ENCODE results near the gene YIPF2.
"Not testable (repeated sequence)": the region's sequence is repeated elsewhere in the genome, so short reads cannot be mapped to it uniquely, and the experiment has no call there.

The YIPF2 gene

DNA sequence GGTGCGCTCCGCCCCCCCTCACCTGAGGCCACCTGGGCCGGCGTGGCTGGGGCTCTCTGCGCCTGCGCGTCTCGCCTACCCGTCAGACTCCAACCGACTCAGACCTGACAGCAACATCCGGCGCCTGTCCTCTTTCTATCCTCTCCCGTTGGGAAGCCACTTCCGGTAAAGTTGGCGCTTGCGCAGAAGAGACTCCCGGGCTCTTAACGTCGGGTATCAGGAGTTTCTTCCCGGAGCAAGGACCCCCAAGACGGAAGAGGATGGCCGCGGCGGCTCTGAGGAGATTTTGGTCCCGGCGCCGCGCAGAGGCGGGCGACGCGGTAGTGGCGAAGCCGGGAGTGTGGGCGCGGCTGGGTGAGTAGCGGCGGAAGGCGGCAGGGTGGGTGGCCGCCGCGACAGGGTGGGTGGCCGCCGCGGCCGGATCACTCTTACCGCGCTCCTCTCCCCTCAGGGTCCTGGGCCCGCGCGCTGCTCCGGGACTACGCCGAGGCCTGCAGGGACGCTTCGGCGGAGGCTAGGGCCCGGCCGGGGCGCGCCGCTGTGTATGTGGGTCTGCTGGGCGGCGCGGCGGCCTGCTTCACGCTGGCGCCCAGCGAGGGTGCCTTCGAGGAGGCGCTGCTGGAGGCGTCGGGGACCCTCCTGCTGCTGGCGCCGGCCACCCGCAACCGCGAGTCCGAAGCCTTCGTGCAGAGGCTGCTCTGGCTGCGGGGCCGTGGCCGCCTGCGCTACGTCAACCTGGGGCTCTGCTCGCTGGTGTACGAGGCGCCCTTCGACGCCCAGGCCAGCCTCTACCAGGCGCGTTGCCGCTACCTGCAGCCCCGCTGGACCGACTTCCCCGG, at the start of gene YIPF2, which contains the start of gene TIMM29:
Gene YIPF2, minus strand, starts transcription at position 77 of the 839 bp plus-strand sequence. CDS start 229 bp downstream, outside the sequence.
Gene TIMM29, plus strand, starts transcription at position 249 of the 839 bp plus-strand sequence. Its CDS starts 12 bp downstream, at position 261.
- DNase-seq (ENCODE audit: low read depth in 2 of 2): peak; percentile 84 to 89

DNA sequence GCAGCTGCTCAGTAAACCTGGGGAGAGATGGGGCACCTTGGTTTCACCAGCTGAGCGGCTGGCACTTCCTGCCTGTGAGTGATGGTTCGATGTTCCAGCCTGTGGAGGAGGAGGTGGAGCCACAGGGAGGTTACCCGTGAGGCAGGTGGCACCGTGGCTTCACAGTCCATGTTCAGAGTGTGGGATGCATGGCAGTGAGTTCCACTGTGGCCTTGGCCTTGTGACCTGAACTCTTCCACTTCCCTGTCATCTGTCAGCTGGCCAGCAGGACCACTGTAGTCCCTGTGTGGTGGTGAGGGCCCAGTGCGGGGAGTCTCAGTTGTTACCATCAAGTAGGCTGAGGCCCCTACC, 49.3 kb upstream of the YIPF2 start:
- DNase-seq (ENCODE audit: low read depth in 2 of 2): no peak

DNA sequence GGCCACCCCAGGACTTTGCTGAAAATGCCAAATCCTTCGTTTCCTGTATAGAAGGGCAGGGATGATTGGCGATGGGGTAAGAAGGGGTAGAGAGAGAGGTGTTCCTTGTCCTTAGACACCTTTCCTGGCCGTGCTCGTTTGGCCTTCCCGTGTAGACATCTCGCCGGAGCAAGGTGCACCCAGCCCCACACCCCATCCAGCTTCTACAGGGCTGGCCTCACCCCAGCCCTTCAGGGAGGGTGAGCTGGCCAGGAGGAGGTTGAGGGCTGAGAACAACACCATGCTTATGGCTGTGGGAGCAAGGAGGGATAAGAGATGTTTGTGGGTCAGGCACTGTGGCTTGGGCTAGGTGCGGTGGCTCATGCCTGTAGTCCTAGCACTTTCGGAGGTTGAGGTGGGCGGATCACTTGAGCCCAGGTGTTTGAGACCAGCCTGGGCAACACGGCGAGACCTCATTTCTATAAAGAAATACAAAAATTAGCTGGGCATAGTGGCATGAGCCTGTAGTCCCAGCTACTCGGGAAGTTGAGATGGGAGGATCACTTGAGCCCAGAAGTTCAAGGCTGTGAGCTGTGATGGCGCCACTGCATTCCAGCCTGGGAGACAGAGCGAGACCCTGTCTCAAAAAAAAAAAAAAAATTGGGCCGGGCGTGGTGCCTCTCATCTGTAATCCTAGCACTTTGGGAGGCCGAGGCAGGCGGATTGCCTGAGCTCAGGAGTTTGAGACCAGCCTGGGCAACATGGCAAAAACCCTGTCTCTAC, 47.9 kb upstream of the YIPF2 start:
- no peak for DNase-seq (ENCODE audit: low read depth in 2 of 2)

DNA sequence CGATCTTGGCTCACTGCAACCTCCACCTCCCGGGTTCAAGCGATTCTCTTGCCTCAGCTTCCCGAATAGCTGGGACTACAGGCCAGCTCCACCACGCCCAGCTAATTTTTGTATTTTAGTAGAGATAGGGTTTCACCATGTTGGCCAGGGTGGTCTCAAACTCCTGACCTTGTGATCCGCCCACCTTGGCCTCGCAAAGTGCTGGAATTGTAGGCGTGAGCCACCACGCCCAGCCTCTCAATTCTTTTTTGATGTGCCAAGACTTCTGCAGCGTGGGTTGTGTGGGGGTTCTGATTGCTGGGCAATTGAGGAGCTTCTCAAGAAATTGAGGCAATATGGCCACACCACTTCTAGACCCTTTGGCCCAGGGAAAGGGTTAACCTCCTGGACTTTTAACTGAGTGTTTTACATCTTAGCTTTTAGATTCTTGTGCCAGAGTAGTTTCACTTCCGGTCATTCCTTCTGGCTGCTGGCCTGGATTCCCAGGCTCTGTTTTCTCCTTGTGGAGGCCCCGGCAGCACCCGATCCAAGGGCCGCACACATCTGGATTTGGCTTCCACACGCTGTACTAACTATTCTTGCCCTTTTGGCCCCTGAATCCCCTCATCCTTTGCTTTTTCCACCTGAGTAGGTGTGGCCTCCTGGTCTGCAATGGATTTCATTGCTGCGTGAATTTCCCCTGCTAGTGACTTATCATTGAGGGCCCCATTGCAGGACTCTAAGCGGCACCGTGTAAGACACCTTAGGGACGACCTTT, 47.1 kb upstream of the YIPF2 start:
- no peak for DNase-seq (ENCODE audit: low read depth in 2 of 2)

DNA sequence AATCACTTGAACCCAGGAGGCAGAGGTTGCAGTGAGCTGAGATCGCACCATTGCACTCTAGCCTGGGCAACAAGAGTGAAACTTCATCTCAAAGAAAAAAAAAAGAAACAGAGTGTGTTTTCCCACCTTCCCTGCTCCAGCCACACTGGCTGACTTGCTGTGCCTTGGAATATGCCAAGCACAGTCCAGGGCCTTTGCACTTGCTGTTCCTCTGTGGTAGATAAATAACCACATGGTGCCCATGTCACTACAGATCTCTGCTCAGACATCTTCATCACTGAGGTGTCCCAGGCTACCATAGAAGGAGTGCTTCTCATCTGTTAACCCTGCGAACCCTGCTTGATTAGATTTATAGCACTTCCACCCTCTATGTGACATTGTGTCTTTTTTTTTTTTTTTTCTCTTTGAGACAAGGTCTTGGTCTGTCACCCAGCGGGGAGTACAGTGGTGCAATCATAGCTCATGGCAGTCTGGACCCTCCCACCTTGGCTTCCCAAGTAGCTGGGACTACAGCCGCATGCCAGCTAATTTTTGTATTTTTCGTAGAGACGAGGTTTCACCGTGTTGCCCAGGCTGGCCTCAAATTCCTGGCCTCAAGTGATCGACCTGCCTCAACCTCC, 42.8 kb upstream of the YIPF2 start:
- DNase-seq (ENCODE audit: low read depth in 2 of 2): no peak

DNA sequence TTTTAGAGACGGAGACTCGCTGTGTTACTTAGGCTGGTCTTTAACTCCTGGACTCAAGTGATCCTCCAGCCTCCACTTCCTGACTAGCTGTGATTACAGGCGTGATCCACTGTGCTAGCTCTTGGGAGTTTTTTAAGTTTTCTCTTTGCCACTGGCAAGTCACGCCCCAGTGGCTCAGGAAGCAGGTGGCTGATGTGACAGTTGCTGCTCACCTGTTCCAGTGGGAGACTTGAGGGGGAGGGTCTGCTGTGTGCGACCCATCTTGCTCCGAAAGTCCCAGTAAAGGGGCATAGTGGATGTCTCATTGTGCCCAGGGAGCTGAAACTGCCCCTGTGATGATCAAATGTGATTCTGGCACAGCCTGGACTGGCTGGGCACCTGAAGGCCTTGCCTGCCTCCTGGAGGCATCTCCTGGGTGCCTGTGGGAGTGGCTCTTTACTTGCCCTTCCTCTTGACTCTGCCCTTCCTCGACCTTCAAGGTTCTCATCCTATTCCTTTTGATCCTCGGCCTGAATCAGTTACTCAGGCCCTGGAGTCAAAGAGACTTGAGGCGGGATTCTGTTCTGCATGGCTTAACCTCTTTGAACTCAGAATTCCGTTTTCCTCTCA, 40.2 kb upstream of the YIPF2 start:
- DNase-seq (ENCODE audit: low read depth in 2 of 2): no peak

DNA sequence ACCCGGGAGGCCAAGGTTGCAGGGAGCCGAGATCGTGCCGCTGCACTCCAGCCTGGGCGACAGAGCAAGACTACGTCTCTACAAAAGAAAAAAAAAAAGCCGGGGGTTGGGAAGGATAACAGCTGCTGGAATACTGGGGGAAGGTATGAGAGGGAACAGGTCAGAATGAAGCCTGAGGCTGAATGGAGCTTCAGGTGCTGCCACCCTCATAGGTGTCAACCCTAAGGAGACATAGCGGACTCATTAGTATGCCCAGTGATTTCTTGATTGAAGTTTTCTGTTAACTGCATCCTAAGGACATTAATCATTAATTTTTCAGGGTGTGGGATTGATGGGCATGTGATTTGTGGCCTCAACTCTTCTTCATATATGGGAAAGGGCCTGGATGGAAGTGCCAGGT, 38.4 kb upstream of the YIPF2 start:
- no peak for DNase-seq (ENCODE audit: low read depth in 2 of 2)

DNA sequence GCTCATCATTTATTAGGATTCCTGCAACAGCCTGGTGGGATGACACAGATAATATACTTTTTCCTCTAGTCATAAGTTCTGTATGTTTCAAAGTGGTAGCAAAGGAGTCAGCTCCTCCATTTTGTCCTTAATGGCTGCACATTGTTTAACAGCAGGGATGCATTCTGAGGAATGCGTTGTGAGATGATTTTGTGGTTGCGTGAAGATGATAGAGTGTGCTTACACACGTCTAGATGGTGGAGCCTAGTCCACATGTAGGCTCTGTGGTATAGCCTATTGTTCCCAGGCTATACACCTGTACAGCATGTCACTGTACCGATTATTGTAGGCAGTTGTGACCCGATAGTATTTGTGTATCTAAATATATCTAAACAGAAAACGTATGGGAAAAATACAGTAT, 37.0 kb upstream of the YIPF2 start:
- DNase-seq (ENCODE audit: low read depth in 2 of 2): no peak

DNA sequence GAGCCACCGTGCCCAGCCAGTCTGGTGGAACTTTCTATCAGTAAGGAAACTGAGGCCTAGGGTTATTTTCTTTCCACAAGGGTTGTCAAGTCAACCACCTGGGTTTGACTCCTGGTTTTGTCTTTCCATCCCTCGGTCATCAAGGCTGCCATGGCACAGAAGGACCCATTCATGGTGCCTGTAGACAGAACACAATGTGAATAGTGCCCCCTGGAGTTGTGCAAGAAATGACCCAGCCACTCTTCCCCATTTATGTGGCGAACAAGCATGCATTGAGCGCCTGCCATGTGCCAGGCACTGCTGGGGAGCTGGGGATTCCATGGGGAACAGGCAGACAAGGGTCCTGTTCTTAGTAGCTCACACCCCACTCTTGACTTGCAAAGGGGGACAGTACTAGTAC, 36.5 kb upstream of the YIPF2 start:
- DNase-seq (ENCODE audit: low read depth in 2 of 2): no peak

DNA sequence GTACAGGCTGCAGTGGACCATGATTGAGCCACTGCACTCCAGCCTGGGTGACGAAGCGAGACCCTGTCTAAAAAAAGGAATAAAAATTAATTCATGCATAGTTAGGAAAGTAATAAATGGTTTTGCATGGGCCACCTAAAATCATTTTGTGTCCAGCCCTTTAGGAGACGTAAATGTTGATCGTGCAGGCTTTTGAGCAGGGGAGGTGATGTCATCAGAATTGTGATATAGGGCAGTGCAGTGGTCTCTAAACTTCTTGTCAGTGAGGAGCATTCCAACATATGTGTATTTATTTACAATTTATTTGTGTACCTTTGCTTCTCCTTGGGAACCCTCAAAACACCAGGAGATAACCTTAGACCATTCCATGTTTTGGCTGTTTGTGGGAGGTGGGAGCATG, 35.4 kb upstream of the YIPF2 start:
- DNase-seq (ENCODE audit: low read depth in 2 of 2): no peak

DNA sequence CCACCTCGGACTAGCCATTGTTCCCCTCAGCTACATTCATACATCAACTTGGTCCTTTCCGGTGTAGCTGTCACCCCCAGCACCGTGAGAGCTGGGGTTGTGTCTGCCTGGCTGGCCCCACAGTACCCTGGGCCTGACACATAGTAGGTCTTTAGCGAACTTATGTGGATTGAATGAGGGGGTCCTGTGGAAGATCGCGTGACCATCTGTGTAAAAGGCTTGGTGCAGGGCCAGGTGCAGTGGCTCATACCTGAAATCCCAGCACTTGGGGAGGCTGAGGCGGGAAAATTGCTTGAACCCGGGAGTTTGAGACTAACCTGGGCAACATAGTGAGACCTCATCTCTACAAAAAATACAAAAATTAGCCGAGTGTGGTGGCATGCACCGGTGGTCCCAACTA, 34.4 kb upstream of the YIPF2 start:
- DNase-seq (ENCODE audit: low read depth in 2 of 2): no peak

DNA sequence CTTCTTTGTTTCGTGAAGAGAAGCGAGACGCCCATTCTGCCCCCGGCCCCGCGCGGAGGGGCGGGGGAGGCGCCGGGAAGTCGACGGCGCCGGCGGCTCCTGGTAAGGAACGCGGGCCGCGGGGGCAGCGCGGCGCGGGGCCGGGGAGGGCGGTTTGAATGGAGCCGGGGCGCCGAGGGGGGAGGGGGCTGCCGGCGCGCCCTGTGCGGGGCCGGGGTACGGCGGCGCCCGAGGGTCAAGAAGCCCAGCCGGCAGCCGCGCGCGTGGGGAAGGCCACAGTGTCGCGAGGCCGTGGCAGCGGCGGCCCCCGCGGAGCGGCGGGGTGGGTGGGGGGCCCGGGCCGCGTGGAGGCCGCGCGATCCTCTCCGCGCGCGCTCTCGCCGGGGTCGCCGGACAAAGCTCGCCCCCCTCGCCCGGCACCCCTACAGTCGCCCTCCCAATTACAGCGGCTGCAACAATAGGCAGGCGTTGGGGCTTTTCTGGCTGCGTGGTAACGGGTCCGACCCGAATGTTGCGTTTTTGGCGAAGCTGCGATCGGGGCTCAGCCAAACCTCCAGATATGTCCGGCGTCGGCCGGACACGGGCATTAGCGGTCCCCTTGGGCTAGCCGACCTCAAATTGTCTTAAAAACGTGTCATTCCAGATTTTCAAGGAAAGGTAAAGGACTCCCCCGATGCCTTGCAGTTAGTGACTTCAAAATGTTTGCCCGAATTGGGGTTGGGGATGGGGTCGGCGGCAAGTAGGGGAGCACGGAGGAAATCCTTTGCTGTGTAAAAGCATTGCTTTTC, 32.8 kb upstream of the YIPF2 start:
- DNase-seq (ENCODE audit: low read depth in 2 of 2): no peak

DNA sequence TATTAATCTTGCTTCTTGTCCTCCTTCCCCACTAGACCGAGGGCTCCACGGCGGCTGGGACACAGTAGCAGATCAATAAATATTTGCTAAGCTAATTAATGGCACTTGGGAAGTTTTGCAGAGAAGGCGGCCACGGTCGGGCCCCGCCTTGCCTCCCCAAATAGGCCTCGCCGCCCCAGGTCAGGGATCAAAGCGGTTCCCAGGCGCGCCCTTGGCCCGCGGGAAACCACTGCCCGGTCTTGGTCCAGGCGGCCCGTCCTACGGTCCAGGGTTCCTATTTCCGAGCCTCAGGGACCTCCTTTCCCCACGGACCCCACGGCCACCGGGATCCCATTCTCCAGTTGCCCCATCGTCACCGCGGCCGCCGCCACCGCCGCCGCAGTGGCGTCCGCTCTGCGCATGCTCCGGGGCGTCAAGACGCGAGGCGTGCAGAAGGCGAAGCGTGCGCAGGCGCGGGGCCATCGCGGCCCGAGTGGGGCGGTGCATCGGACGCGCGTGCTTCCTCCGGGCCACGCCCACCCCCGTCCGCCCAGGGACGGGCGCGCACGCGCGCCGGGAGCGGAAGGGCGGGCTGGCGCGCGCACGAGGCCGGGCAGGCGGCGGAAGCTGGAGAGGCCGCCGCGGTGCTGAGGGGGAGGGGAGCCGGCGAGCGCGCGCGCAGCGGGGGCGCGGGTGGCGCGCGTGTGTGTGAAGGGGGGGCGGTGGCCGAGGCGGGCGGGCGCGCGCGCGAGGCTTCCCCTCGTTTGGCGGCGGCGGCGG, 32.1 kb upstream of the YIPF2 start, which contains the start of gene SMARCA4:
Gene SMARCA4, plus strand, starts transcription at position 717 of the 759 bp plus-strand sequence. CDS start 23,122 bp downstream, outside the sequence.
- peak; percentile 96 to 98 for DNase-seq (ENCODE audit: low read depth in 2 of 2)

DNA sequence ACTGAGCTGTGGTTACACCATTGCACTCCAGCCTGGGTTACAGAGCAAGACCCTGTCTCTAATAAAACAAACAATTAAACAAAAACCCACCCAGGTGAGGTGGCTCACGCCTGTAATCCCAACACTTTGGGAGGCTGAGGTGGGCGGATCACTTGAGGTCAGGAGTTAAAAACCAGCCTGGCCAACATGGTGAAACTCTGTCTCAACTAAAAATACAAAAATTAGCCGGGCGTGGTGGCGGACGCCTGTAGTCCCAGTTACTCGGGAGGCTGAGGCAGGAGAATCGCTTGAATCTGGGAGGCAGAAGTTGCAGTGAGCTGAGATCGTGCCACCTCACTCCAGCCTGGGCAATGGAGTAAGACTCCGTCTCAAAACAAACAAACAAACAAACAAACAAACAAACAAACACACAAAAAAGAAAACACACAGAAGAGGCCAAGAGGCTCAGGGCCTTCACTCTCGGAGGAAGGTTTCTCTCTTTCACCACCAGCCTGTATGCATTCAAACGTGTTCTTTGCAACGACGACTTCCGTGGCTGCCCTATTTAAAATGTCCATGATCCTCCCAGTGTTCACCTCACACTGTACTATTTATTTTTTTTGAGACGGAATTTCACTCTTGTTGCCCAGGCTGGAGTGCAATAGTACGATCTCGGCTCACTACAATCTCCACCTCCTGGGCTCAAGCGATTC, 31.0 kb upstream of the YIPF2 start:
- DNase-seq (ENCODE audit: low read depth in 2 of 2): not testable (repeated sequence)

DNA sequence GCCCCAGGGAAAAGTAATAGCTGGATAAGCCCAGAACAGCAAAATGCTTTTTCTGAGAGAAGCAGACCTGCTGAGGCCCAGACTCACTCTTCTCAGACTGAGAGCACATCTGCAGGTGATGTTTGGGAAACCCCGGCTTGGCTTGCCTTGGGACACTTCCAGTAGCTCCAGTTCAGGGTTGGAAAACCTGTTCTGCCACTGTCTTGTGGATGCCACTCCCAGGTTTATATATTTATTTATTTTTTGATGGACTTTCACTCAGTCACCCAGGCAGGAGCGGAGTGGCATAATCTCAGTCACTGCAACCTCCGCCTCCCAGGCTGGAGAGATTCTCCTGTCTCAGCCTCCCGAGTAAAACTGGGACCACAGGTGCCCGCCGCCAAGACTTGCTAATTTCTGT, 24.4 kb upstream of the YIPF2 start:
- no peak for DNase-seq (ENCODE audit: low read depth in 2 of 2)

DNA sequence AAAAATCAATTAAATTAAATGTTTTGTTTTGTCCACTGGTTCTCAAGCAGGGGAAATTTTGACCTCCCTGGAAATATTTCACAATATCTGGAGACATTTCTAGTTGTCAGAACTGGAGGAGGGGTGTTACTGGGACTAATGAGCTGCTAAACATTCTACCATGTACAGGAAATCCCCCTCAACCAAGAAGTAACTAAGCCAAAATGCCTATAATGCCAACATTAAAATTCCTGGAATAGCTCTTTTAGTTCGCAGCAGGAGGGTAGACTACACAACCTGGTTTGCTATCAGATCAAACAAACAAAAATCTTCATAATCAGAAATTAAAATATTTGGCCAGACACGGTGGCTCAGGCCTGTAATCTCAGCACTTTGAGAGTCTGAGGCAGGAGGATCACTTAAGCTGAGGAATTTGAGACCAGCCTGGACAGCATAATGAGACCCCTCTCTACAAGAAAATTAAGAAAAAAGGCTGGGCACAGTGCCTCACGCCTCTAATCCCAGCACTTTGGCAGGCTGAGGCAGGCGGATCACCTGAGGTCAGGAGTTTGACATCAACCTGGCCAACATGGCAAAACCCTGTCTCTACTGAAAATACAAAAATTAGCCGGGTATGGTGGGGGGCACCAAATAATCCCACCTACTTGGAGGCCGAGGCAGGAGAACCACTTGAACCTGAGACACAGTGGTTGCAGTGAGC, 18.7 kb upstream of the YIPF2 start:
- no peak for DNase-seq (ENCODE audit: low read depth in 2 of 2)

DNA sequence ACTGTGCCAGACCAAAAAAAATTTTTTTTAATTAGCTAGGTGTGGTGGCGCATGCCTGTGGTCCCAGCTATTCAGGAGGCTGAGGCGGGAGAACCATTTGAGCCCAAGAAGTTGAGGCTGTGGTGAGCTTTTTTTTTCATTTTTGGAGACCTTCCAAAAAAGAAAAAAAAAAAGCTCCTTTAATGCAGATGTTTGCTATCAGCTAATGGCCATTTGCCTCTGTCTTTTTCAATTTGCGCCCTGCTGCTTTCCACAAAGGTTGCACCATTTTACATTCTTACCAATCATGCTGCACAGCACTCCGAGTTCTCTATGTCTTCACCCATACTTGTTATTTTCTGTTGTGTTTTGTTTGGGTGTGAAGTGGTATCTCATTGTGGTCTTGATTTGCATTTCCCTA, 16.8 kb upstream of the YIPF2 start:
- DNase-seq (ENCODE audit: low read depth in 2 of 2): no peak

DNA sequence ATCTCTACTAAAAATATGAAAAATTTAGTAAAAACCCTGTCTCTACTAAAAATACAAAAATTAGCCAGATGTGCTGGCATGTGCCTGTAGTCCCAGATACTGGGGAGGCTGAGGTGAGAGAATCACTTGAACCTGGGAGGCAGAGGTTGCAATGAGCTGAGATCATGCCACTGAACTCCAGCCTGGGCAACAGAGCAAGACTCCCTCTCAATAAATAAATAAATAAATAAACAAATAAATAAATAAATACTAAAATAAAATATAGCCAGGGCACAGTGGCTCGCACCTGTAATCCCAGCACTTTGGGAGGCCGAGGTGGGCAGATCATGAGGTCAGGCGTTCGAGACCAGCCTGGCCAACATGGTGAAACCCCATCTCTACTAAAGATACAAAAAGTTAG, 15.0 kb upstream of the YIPF2 start:
- not testable (repeated sequence) for DNase-seq (ENCODE audit: low read depth in 2 of 2)

Measured in stimulated activated CD4-positive, alpha-beta T cell treated with anti-CD3 and anti-CD28 coated beads, Interleukin-1b, Interleukin-23, amount 100 ng/mL, for 1 hour (primary cell).